CD1c-positive myeloid dendritic cell (primary cell): ENCODE data around the gene CNPY4.

Experiments used
- DNase-seq: peaks from one replicate; pipeline ENCODE4 v3.0.0-alpha.2; 2016; ENCODE audit errors: extremely low spot score

The CNPY4 gene

GRCh38 chr7:100166970-100167911 is 47.8 kb downstream of the CNPY4 start:
- no peak for DNase-seq

DNA sequence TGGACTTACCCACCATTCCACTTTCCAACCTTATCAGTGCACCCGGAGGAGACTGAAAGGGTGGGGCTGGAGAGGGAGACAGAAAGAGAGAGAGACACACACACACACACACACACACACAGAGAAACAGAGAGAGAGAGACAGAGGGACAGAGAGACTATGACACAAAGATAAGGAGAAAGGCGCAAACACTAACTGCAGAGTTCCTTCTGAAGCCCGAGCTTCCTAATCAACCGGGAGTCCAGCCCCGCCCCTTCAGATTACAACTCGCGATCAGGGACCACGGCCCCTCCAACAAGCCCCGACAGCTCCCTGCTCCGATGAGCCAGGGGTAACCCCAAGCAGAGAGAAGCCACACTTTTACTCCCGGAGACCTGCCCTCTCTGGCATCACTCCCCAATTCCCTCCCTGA is 48.5 kb downstream of the CNPY4 start:
- DNase-seq = no peak

- DNase-seq = no peak
Measured at GRCh38 chr7:100169147-100169850, 49.9 kb downstream of the CNPY4 start.

GRCh38 chr7:100170101-100170897 is 50.9 kb downstream of the CNPY4 start:
- DNase-seq = no peak

DNA sequence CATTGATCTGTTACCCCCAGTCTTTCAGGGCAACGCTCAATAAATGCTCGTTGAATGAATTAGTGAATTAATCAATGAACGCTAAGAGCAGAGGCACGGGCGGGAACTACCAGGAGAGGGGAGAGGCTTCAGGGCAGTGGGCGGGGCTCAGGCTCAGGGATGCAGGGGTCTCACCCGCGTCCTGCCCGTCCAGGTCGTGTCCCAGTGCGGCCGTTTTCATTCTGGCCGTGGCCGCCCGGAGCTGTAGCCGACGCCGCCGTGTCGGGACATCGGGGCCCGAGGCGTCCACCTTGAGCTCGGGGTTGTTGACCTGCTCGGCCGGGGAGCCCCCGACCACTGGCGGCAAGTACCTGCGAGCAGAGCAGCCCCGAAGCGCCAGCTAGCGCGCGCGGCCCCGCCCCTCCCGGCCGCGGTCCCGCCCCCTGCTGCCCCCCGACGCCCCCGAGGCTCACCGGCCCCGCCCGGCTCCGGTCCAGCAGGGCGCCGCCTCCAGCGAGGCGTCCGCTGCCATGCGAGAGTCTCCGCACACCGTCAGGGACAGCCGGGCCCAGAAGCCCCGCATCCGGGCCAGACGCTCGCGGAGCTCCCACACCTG is 51.8 kb downstream of the CNPY4 start:
- no peak for DNase-seq

DNA sequence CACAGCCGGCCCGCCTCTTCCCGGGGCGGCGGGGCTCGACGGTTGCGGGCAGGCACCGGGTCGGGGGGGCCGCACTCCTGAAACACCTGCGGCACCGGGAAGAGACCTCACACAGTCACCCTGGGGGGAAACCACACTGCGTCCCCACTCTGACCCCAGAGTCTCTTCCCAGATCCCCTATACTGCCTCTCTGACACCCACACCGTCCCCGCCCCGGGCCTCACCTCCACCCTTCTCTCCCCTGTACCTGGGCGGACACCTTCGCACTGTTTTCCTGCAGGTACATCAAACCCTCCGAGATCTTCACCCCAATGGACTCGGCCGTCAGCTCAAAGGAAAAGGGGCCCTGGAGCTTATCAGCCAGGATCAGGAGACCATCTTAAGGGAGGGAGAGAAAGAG is 52.4 kb downstream of the CNPY4 start:
- DNase-seq = no peak

- no peak for DNase-seq
Measured at GRCh38 chr7:100173806-100174495, 54.5 kb downstream of the CNPY4 start.

DNA sequence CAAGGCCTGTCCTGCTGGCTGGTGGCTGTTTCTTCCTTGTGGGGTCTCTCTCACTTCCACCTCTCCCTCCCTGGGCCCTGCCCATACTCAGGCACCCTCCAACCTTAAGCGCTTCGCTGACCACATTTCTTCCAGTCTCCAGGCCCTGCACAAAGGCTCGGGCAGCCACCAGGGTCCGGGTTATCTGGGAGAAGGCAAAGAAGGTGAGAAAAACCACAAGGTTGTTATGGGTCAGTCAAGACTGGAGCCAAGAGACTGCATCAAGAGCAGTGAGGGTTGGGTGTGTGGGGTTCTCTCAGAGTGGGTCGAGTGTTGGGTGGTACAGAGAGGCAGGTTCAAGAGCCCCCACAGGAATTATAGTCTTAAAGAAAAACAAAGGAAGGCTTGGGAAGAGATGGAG is 55.1 kb downstream of the CNPY4 start:
- DNase-seq = no peak
